Activated T-helper 2 cell treated with anti-CD3 and anti-CD28 coated beads, Interferon-gamma antibody, Interleukin-2, Interleukin-4, amounts not matched to agents 10 μg/mL and 5 μg/mL and 100 μg/mL, durations not matched to agents 14 hours and 24 hours and 36 hours (primary cell): ENCODE data around the gene NAA50. TPM values are rescaled to one million over a fixed set of nuclear protein-coding genes. Genes with fewer than 3 reads are reported as not detected.

Experiments
- DNase-seq: peaks from one replicate; pipeline ENCODE4 v3.0.0; 2021; ENCODE audit warnings: low spot score
- H3K27ac Mint-ChIP-seq: one replicate; pipeline ENCODE4 v1.8.0; 2021; ENCODE audit warnings: mixed read lengths
- H3K27me3 Mint-ChIP-seq: one replicate; pipeline ENCODE4 v1.8.0; 2021; ENCODE audit warnings: low read depth, mixed read lengths
- H3K36me3 Mint-ChIP-seq: one replicate; pipeline ENCODE4 v1.8.0; 2021; ENCODE audit warnings: low read depth, mixed read lengths
- H3K4me1 Mint-ChIP-seq: one replicate; pipeline ENCODE4 v1.8.0; 2021; ENCODE audit warnings: low read depth, mixed read lengths
- H3K4me3 Mint-ChIP-seq: one replicate; pipeline ENCODE4 v1.8.0; 2021; ENCODE audit warnings: low read depth, mild to moderate bottlenecking, moderate library complexity, mixed read lengths
- H3K9me3 Mint-ChIP-seq: one replicate; pipeline ENCODE4 v1.8.0; 2021; ENCODE audit warnings: mixed read lengths
- intact Hi-C: fragments of 100-400 bp; cut with micrococcal nuclease; formaldehyde crosslinking; loops from one replicate; pipeline ENCODE4 v1.15.1; 2023
- total RNA-seq: library from RNA; stranded (reverse); gene quantifications from 2 replicates; pipeline ENCODE4 v1.2.3, GENCODE V29; 2022

NAA50 gene
- 129 and 134 TPM in 2 replicates for total RNA-seq

- Mint-ChIP-seq H3K27me3 (peaks cover 3% of the 10 kb centered on the region), H3K9me3 (no peaks in the 10 kb centered on the region)
- intact Hi-C loops: loop anchor here (1.0 to 5.0 kb wide), 8 partner anchors 10 to 1401 kb away; partner anchors contain the start of genes CCDC191, QTRT2, SIDT1 and SPICE1
These were observed at the start of gene NAA50 for GRCh38 chr3:113745756-113746547. Gene NAA50 (minus strand): TSS chr3:113746249. CDS start chr3:113745949, 300 bp downstream.

GRCh38 chr3:113795693-113796092, 49.6 kb upstream of the NAA50 start:
- Mint-ChIP-seq H3K9me3 (no peaks in the 10 kb centered on the region), H3K27me3 (no peaks in the 10 kb centered on the region), H3K36me3 (peaks cover 22% of the 10 kb centered on the region), H3K27ac (no peak overlapping the region), H3K4me3 (no peak overlapping the region), H3K4me1 (peaks cover 2% of the 10 kb centered on the region)
- intact Hi-C loops: no loop called here
- no peak for DNase-seq

More at GRCh38 chr3:113745756-113746547, at the start of gene NAA50:
- peak; percentile 88 for DNase-seq
- H3K4me3 Mint-ChIP-seq: peak within 1 kb of the TSS; percentile 96
- peaks cover 18% of the 10 kb centered on the region for H3K36me3 Mint-ChIP-seq
- H3K27ac Mint-ChIP-seq: peak within 1 kb of the TSS; percentile 100
- H3K4me1 Mint-ChIP-seq: peaks cover 61% of the 10 kb centered on the region

GRCh38 chr3:113794526-113794925, 48.5 kb upstream of the NAA50 start:
- intact Hi-C loops: no loop called here
- no peak for DNase-seq
- H3K4me3 Mint-ChIP-seq: no peak overlapping the region
- H3K27me3 Mint-ChIP-seq: no peaks in the 10 kb centered on the region
- H3K4me1 Mint-ChIP-seq: peaks cover 2% of the 10 kb centered on the region
- peaks cover 18% of the 10 kb centered on the region for H3K36me3 Mint-ChIP-seq
- no peak overlapping the region for H3K27ac Mint-ChIP-seq
- H3K9me3 Mint-ChIP-seq: no peaks in the 10 kb centered on the region

- Mint-ChIP-seq H3K27me3 (no peaks in the 10 kb centered on the region), H3K36me3 (peaks cover 23% of the 10 kb centered on the region)
- DNase-seq: no peak
These were observed 45.3 kb upstream of the NAA50 start for GRCh38 chr3:113791381-113791780.

GRCh38 chr3:113783980-113784379, 37.9 kb upstream of the NAA50 start:
- Mint-ChIP-seq H3K4me1 (peaks cover 5% of the 10 kb centered on the region), H3K27me3 (no peaks in the 10 kb centered on the region), H3K36me3 (peaks cover 11% of the 10 kb centered on the region), H3K27ac (peak overlapping the region; percentile 4), H3K9me3 (no peaks in the 10 kb centered on the region), H3K4me3 (no peak overlapping the region)
- intact Hi-C loops: no loop called here
- no peak for DNase-seq

More at GRCh38 chr3:113791381-113791780, 45.3 kb upstream of the NAA50 start:
- no peak overlapping the region for H3K27ac Mint-ChIP-seq
- H3K9me3 Mint-ChIP-seq: no peaks in the 10 kb centered on the region
- H3K4me1 Mint-ChIP-seq: peaks cover 2% of the 10 kb centered on the region
- no peak overlapping the region for H3K4me3 Mint-ChIP-seq
- intact Hi-C loops: no loop called here

GRCh38 chr3:113783463-113783862, 37.4 kb upstream of the NAA50 start:
- no peaks in the 10 kb centered on the region for H3K9me3 Mint-ChIP-seq
- DNase-seq: no peak
- H3K4me3 Mint-ChIP-seq: no peak overlapping the region
- peaks cover 5% of the 10 kb centered on the region for H3K4me1 Mint-ChIP-seq
- H3K27ac Mint-ChIP-seq: no peak overlapping the region
- peaks cover 8% of the 10 kb centered on the region for H3K36me3 Mint-ChIP-seq
- intact Hi-C loops: no loop called here
- H3K27me3 Mint-ChIP-seq: no peaks in the 10 kb centered on the region

- intact Hi-C loops: no loop called here
- Mint-ChIP-seq H3K27me3 (no peaks in the 10 kb centered on the region), H3K4me1 (peaks cover 5% of the 10 kb centered on the region), H3K27ac (no peak overlapping the region), H3K36me3 (no peaks in the 10 kb centered on the region), H3K4me3 (no peak overlapping the region), H3K9me3 (no peaks in the 10 kb centered on the region)
- no peak for DNase-seq
These were observed 30.5 kb upstream of the NAA50 start for GRCh38 chr3:113776564-113776963.

- no peak for DNase-seq
- H3K9me3 Mint-ChIP-seq: no peaks in the 10 kb centered on the region
- H3K4me1 Mint-ChIP-seq: peaks cover 5% of the 10 kb centered on the region
- intact Hi-C loops: no loop called here
- H3K4me3 Mint-ChIP-seq: no peak overlapping the region
- H3K36me3 Mint-ChIP-seq: no peaks in the 10 kb centered on the region
- H3K27me3 Mint-ChIP-seq: no peaks in the 10 kb centered on the region
- H3K27ac Mint-ChIP-seq: no peak overlapping the region
These were observed 29.5 kb upstream of the NAA50 start for GRCh38 chr3:113775516-113775915.

- intact Hi-C loops: no loop called here
- no peak overlapping the region for H3K4me3 Mint-ChIP-seq
- H3K9me3 Mint-ChIP-seq: no peaks in the 10 kb centered on the region
- no peak overlapping the region for H3K27ac Mint-ChIP-seq
- peaks cover 7% of the 10 kb centered on the region for H3K4me1 Mint-ChIP-seq
- no peaks in the 10 kb centered on the region for H3K36me3 Mint-ChIP-seq
- no peaks in the 10 kb centered on the region for H3K27me3 Mint-ChIP-seq
- DNase-seq: no peak
These were observed 27.3 kb upstream of the NAA50 start for GRCh38 chr3:113773381-113773780.

- H3K9me3 Mint-ChIP-seq: no peaks in the 10 kb centered on the region
- no peaks in the 10 kb centered on the region for H3K36me3 Mint-ChIP-seq
- no peak overlapping the region for H3K4me3 Mint-ChIP-seq
- no peak for DNase-seq
- H3K4me1 Mint-ChIP-seq: peaks cover 7% of the 10 kb centered on the region
- H3K27me3 Mint-ChIP-seq: no peaks in the 10 kb centered on the region
- H3K27ac Mint-ChIP-seq: no peak overlapping the region
- intact Hi-C loops: no loop called here
These were observed 25.9 kb upstream of the NAA50 start for GRCh38 chr3:113771993-113772392.

- no peaks in the 10 kb centered on the region for H3K27me3 Mint-ChIP-seq
- intact Hi-C loops: no loop called here
- H3K4me3 Mint-ChIP-seq: no peak overlapping the region
- no peak for DNase-seq
- no peaks in the 10 kb centered on the region for H3K36me3 Mint-ChIP-seq
- no peaks in the 10 kb centered on the region for H3K9me3 Mint-ChIP-seq
- no peak overlapping the region for H3K27ac Mint-ChIP-seq
- H3K4me1 Mint-ChIP-seq: peaks cover 7% of the 10 kb centered on the region
These were observed 23.5 kb upstream of the NAA50 start for GRCh38 chr3:113769551-113769950.

GRCh38 chr3:113764698-113765097, 18.6 kb upstream of the NAA50 start:
- Mint-ChIP-seq H3K9me3 (no peaks in the 10 kb centered on the region), H3K36me3 (no peaks in the 10 kb centered on the region), H3K4me3 (no peak overlapping the region), H3K4me1 (peaks cover 2% of the 10 kb centered on the region), H3K27me3 (no peaks in the 10 kb centered on the region), H3K27ac (no peak overlapping the region)
- intact Hi-C loops: no loop called here
- DNase-seq: no peak

GRCh38 chr3:113758389-113759024, 12.5 kb upstream of the NAA50 start:
- Mint-ChIP-seq H3K27me3 (no peaks in the 10 kb centered on the region), H3K4me3 (no peak overlapping the region), H3K9me3 (peaks cover 11% of the 10 kb centered on the region), H3K27ac (no peak overlapping the region), H3K36me3 (peaks cover 14% of the 10 kb centered on the region), H3K4me1 (peaks cover 8% of the 10 kb centered on the region)
- no peak for DNase-seq
- intact Hi-C loops: no loop called here
